Endothelial cell (in vitro differentiated cells): ENCODE data around the gene DCXR. TPM values are rescaled to one million over a fixed set of nuclear protein-coding genes. Genes with fewer than 3 reads are reported as not detected.

ENCODE experiments used
- DNase-seq: peaks from one replicate; pipeline ENCODE4 v3.0.0; 2021; ENCODE audit warnings: low spot score
- H3K27ac Mint-ChIP-seq: one replicate; pipeline ENCODE4 v1.8.0; 2021; ENCODE audit warnings: mixed read lengths, inconsistent platforms; ENCODE audit not compliant: unreplicated experiment
- H3K27me3 Mint-ChIP-seq: one replicate; pipeline ENCODE4 v1.8.0; 2021; ENCODE audit warnings: mild to moderate bottlenecking, moderate library complexity, mixed read lengths, inconsistent platforms; ENCODE audit not compliant: unreplicated experiment
- H3K36me3 Mint-ChIP-seq: one replicate; pipeline ENCODE4 v1.8.0; 2021; ENCODE audit warnings: mild to moderate bottlenecking, low read depth, mixed read lengths, inconsistent platforms; ENCODE audit not compliant: unreplicated experiment
- H3K4me1 Mint-ChIP-seq: one replicate; pipeline ENCODE4 v1.8.0; 2021; ENCODE audit warnings: mild to moderate bottlenecking, mixed read lengths, inconsistent platforms; ENCODE audit not compliant: unreplicated experiment
- H3K4me3 Mint-ChIP-seq: one replicate; pipeline ENCODE4 v1.8.0; 2021; ENCODE audit warnings: mild to moderate bottlenecking, mixed read lengths, inconsistent platforms; ENCODE audit not compliant: unreplicated experiment
- H3K9me3 Mint-ChIP-seq: one replicate; pipeline ENCODE4 v1.8.0; 2021; ENCODE audit warnings: mixed read lengths, inconsistent platforms; ENCODE audit not compliant: unreplicated experiment
- total RNA-seq: library from RNA; stranded (reverse); fragmentation: NEBNext Ultra II Directional; extraction: Animal tissue kit (Norgen Biotek cat#: 25700); gene quantifications from one replicate; pipeline ENCODE4 v1.2.1, GENCODE V29; 2021; ENCODE audit not compliant: unreplicated experiment
- TF ChIP-seq, protein P1 (sequence below): fragments of 200-600 bp; sonication (generic); IDR thresholded peaks from one replicate; pipeline ENCODE4 v1.5.0; 2021; ENCODE audit warnings: antibody characterized with exemption; ENCODE audit not compliant: unreplicated experiment

The DCXR gene
- total RNA-seq, 1 donor from 2014 or later, result 30.8 TPM

DNA sequence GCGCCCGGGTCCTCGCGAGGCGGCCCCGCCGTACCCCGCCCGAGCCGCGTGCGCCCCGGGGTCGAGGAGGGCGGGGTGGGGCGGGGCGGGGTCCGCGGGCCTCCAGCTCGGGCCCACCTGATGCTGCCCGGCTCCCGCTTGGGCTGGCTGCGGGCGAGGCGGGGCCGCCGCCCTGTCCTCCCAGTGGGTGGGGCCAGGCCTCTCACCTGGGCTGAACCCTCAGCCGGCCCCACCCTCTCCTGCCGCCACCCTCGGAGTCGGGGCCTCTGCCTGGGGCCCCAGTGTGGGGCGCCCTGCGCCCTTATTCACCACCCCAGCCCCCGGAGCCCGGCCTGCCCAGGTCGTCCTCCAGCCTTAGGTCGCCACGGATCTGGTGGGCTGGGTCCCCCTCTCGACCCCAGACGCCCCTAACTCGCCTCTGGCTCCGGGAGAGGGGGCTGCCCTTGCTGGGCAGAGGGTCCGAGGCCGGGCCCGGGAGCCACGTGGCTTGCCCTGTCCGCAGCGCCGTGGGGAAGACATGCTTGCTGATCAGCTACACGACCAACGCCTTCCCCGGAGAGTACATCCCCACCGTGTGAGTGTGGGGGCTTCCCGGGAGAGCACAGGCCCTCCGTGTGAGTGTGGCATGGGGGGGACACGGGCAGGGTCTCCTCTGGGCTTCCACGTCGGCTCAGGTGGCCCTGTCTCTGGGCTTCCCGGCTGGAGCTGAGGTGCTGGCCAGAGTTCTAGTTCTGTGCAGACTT is 5.4 kb downstream of the DCXR start:
- Mint-ChIP-seq H3K36me3 (peaks cover 6% of the 10 kb centered on the region), H3K9me3 (no peaks in the 10 kb centered on the region), H3K27ac (no peak overlapping the region), H3K4me3 (no peak overlapping the region), H3K4me1 (peaks cover 9% of the 10 kb centered on the region), H3K27me3 (peaks cover 15% of the 10 kb centered on the region)
- no peak for DNase-seq
- TF ChIP-seq, protein P1, sequence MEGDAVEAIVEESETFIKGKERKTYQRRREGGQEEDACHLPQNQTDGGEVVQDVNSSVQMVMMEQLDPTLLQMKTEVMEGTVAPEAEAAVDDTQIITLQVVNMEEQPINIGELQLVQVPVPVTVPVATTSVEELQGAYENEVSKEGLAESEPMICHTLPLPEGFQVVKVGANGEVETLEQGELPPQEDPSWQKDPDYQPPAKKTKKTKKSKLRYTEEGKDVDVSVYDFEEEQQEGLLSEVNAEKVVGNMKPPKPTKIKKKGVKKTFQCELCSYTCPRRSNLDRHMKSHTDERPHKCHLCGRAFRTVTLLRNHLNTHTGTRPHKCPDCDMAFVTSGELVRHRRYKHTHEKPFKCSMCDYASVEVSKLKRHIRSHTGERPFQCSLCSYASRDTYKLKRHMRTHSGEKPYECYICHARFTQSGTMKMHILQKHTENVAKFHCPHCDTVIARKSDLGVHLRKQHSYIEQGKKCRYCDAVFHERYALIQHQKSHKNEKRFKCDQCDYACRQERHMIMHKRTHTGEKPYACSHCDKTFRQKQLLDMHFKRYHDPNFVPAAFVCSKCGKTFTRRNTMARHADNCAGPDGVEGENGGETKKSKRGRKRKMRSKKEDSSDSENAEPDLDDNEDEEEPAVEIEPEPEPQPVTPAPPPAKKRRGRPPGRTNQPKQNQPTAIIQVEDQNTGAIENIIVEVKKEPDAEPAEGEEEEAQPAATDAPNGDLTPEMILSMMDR, result no peak

DNA sequence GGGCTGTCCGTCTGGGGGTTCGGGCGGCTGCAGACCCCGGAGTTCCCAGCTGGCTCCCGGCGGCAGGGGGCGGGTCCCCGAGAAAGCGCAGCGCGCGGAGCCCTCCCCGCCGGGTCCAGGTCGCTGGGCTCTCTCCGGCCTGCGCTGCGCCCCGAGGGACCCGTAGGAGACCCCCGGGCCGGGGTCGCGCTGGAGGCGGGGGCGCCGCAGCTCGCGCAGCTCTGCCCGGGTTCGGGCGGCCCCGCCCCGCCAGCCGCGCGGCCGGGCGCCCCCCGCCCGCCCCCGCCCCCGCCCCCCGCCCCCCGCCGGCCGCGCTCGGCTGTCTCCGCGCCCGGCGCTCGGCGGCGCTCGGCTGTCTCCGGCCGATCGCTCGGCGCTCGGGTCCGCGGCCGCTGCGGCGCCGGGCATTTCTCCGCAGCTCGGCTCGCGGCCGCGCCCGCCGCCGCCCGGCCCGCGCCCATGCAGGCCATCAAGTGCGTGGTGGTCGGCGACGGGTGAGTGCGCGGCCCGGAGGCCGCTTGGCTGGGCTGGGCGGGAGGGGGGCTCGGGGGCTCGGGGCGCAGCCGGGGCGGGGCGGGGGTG is 6.1 kb downstream of the DCXR start, which contains the start of gene RAC3:
RAC3 (plus strand) TSS at position 376 of the 582 bp plus-strand sequence; CDS start at position 460, 84 bp downstream.
- H3K36me3 Mint-ChIP-seq, result peaks cover 6% of the 10 kb centered on the region
- no peaks in the 10 kb centered on the region for H3K9me3 Mint-ChIP-seq
- H3K27ac Mint-ChIP-seq, result no peak within 1 kb of the TSS
- peaks cover 9% of the 10 kb centered on the region for H3K4me1 Mint-ChIP-seq
- peak within 1 kb of the TSS; percentile 65 for H3K4me3 Mint-ChIP-seq
- DNase-seq, result no peak
- TF ChIP-seq, protein P1, result no peak
- H3K27me3 Mint-ChIP-seq, result peaks cover 17% of the 10 kb centered on the region

DNA sequence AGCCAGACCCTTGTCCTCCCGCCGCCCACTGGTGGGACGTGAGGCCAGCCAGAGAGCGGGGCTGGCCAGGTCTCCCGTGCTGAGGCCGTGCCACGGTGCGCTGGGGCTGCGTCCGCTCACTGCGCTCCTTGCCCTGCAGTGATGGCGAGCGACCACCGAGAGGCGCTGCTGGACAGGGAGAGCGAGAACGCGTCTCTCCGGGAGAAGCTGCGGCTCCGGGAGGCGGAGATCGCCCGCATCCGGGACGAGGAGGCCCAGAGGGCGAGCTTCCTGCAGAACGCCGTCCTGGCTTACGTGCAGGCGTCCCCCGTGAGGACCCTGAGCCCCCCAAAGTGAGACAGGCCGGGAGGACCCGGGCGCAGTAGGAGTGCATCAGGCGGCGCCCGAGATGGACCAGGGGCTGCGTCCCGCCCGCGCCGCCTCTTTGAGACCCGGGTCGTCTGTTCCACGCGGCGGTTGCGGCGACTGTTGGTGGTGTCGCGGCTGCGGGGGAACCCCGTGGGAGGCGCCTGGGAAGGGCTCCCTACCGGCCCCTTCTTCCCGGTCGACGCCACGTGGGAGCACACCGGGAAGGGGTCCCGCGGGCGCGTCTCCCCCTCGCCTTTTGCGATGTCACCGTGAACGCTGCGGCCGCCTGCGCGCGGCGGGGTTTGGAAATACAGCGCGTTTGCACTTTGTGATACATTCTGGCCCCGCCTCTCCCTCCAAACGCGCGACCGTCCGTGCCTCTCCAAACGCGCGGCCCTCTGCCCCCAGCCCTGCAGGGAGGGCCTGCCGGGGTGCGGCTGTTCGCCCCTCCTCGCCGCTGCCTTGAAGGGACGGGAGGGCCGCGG is 6.8 kb downstream of the DCXR start:
- TF ChIP-seq, protein P1, result peak; percentile 88

DNA sequence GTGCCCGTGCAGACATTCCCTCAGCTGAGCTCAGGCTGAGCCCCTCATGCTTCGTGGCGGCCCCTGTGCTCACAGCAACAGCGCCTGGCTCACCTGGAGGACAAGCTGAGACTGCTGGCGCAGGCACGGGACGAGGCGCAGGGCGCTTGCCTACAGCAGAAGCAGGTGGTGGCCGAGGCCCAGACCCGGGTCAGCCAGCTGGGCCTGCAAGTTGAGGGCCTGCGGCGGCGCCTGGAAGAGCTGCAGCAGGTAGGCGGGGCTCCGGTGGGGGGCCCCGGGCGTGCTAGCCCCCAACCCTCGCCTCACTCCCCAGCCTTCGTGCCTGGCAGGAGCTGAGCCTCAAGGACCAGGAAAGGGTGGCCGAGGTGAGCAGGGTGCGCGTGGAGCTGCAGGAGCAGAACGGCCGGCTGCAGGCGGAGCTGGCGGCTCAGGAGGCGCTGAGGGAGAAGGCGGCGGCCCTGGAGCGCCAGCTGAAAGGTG is 7.5 kb downstream of the DCXR start:
- Mint-ChIP-seq H3K9me3 (no peaks in the 10 kb centered on the region), H3K36me3 (peaks cover 2% of the 10 kb centered on the region), H3K27ac (no peak overlapping the region), H3K4me3 (no peak overlapping the region), H3K4me1 (peaks cover 5% of the 10 kb centered on the region), H3K27me3 (peaks cover 14% of the 10 kb centered on the region)
- DNase-seq, result no peak
- TF ChIP-seq, protein P1, result no peak

More for the DNA sequence above, 6.8 kb downstream of the DCXR start:
- peaks cover 20% of the 10 kb centered on the region for H3K27me3 Mint-ChIP-seq
- H3K27ac Mint-ChIP-seq, result no peak overlapping the region
- H3K4me1 Mint-ChIP-seq, result peaks cover 9% of the 10 kb centered on the region
- peak overlapping the region; percentile 65 for H3K4me3 Mint-ChIP-seq
- H3K36me3 Mint-ChIP-seq, result peaks cover 6% of the 10 kb centered on the region
- H3K9me3 Mint-ChIP-seq, result no peaks in the 10 kb centered on the region
- DNase-seq, result peak; percentile 92
